Fibroblast of the aortic adventitia (primary cell): ENCODE measurements around the gene PPP1R3D. TPM values are rescaled to one million over a fixed set of nuclear protein-coding genes. Genes with fewer than 3 reads are reported as not detected.
A peak's percentile ranks its signal among the peaks of the same experiment; 100 is the strongest.

Experiments used
- DNase-seq: peaks from one replicate; pipeline ENCODE4 v3.0.0-alpha.2; 2010; ENCODE audit warnings: low read depth
- H3K4me3 ChIP-seq: 2 replicates; pipeline ENCODE4 v1.5.1; 2011; ENCODE audit warnings: low read depth, mild to moderate bottlenecking, control low read depth, low read length, moderate library complexity
- CTCF ChIP-seq: IDR thresholded peaks from 2 replicates; pipeline ENCODE4 v1.5.1; 2011; ENCODE audit warnings: mild to moderate bottlenecking, low read length, control low read depth, inconsistent platforms; ENCODE audit not compliant: insufficient read depth
- total RNA-seq: library from RNA; depleted of rRNA; stranded (reverse); fragments of >200 nt; gene quantifications from 2 replicates; pipeline ENCODE4 v1.2.3, GENCODE V29; 2012; ENCODE audit warnings: low replicate concordance

The PPP1R3D gene
- total RNA-seq, 1 donor, result 5.6 TPM

GRCh38 chr20:59944726-59945125 is 4.6 kb upstream of the PPP1R3D start:
- H3K4me3 ChIP-seq, result no peak overlapping the region
- no peak for DNase-seq
- TF ChIP-seq CTCF, result no peak

- no peak for TF ChIP-seq CTCF
- DNase-seq, result no peak
- H3K4me3 ChIP-seq, result no peak overlapping the region
Observed at GRCh38 chr20:59942245-59942644, 2.1 kb upstream of the PPP1R3D start.

GRCh38 chr20:59940956-59941294 is 820 bp upstream of the PPP1R3D start:
- no peak for DNase-seq
- H3K4me3 ChIP-seq, result peak overlapping the region; percentile 93
- TF ChIP-seq CTCF, result no peak

GRCh38 chr20:59939879-59940128 is 301 bp downstream of the PPP1R3D start:
- no peak for TF ChIP-seq CTCF
- DNase-seq, result no peak
- H3K4me3 ChIP-seq, result peak overlapping the region; percentile 83

GRCh38 chr20:59939052-59939878 is 840 bp downstream of the PPP1R3D start:
- no peak for TF ChIP-seq CTCF
- peak; percentile 9 for DNase-seq
- peak overlapping the region; percentile 83 for H3K4me3 ChIP-seq

- peak overlapping the region; percentile 83 for H3K4me3 ChIP-seq
- no peak for TF ChIP-seq CTCF
- DNase-seq, result peak; percentile 11
Observed at GRCh38 chr20:59938696-59939051, 1.4 kb downstream of the PPP1R3D start.

- peak overlapping the region; percentile 83 for H3K4me3 ChIP-seq
- TF ChIP-seq CTCF, result no peak
- peak; percentile 47 for DNase-seq
Observed at GRCh38 chr20:59938221-59938620, 1.9 kb downstream of the PPP1R3D start.
